GM12874 (cell line): ENCODE measurements around the gene RAD51AP2.

Source experiments
- TF ChIP-seq, protein P1 (sequence below): IDR thresholded peaks from 2 replicates; pipeline ENCODE4 v1.5.1; 2011; ENCODE audit warnings: low read depth, mild to moderate bottlenecking, control low read depth, low read length, moderate library complexity; ENCODE audit not compliant: insufficient read depth

RAD51AP2 gene

DNA sequence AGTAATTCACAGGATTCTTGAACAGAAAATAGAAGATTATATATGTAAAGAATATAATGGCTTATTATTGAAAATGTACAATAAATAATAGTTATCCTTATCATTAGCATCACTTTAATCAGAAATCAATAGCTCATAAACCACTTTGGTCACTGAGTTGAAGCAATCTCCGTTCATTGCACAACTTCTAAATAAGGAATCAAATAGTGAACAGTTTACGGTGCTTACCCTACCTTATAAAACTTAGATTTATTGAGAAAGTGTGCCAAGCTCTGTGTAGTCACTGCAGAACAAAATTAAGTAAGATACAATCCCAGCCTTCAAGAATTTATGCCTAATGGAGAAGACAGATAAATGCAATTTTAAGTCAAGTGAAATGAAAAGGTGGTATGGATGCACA, 29.0 kb upstream of the RAD51AP2 start:
- TF ChIP-seq, protein P1, sequence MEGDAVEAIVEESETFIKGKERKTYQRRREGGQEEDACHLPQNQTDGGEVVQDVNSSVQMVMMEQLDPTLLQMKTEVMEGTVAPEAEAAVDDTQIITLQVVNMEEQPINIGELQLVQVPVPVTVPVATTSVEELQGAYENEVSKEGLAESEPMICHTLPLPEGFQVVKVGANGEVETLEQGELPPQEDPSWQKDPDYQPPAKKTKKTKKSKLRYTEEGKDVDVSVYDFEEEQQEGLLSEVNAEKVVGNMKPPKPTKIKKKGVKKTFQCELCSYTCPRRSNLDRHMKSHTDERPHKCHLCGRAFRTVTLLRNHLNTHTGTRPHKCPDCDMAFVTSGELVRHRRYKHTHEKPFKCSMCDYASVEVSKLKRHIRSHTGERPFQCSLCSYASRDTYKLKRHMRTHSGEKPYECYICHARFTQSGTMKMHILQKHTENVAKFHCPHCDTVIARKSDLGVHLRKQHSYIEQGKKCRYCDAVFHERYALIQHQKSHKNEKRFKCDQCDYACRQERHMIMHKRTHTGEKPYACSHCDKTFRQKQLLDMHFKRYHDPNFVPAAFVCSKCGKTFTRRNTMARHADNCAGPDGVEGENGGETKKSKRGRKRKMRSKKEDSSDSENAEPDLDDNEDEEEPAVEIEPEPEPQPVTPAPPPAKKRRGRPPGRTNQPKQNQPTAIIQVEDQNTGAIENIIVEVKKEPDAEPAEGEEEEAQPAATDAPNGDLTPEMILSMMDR = no peak

DNA sequence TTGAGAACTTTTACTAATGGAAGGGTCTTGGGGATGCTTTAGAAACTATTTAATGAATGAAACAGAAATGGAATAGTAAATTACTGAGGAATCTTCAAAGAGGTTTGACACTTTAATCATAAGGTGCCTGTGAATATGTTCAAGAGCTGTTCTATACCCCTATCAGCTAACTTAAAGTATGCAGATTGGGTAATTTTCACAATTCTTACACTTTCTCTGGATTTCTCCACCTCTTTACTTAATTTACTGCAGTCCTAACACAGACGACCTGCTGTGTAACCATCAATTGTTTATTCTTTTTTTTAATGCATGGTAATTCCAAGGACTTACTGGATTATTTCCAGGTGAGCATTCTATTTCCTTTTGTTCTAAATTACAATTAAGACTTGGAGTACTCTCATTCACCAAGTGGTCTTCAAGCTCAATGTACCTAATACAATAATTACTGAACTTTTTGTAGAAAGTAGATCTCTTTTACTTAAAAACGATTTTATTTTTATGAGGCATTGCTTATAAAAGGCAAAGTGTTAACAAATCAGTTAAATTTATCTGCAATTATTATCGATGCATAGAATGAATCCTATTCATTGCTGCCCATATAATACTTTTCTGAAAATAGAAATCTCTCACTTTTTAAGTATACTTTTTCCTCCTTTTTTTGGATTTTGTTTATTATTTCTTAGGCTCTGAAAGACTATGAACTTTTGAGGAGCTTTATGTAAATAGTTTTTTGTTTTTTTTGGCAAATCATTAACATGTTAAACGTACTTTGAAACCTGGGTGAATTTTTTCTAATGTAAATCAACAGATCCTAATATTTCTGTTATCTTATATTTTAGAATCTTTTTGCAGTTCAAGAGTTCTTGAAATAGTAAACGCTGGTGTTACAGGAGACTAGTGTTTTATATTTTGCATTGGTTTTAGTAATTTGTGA, 27.7 kb upstream of the RAD51AP2 start:
- TF ChIP-seq, protein P1 = no peak

DNA sequence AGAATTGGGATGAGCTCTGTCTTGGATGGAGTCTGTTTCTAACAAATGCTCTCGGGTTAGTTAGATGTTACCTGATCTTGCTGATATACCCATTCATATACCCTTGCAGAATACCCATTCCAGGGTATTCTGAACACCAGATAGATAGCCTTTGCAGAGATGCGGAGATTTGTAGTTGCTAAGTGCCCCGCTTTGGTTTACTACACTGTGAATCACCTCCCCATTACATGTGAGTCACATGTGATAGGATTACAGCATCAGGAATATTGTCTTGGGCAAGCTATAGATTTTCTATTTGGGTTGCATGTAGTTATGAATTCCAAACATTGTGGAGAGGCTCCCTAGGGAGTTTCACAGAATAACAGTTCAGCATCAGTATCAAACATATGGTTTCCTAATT, 26.0 kb upstream of the RAD51AP2 start:
- TF ChIP-seq, protein P1 = no peak

DNA sequence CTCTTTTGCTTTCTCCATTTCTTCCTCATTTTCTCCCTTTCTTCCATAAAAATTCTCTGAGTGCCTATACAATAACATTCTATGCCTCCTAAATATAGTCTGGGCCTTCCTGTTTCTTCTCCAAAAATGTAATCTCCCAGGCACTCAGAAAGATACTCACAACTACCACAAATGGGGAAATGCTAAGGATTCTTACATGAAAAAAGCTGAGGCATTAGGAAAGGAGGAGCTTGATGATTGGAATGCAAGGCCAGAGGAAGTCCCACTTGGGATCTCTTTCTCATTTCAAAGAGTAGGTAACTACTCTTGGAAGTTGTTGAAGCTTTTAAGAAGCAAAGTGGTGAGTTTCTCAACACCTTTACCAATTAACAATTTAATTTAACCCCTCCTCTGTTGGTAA, 25.6 kb upstream of the RAD51AP2 start:
- TF ChIP-seq, protein P1 = no peak

DNA sequence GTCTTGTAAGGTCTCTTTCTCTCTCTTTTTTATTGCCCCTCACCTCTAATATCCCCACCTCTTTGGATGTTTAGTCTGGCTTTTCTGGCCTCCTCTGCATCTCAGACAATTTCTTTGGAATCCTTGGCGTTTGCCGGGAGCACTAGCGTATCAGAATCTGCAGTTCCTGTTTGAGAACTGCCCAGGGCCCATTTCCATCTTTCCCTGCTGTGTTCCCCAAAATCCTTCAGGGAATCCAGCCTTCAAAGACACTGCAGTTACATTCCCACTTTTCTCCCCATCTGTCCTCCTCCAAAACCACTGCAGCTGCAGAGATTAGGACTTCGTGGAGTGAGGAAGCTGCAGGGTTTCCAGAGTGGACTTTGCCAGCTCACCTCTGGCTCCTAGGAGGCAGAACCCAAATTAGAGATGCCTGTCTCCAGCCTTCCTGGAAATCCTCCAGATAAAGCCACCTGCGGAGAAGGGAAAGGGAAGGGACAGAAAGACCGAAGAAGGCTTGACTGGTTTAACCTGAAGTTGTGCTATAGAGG, 25.0 kb upstream of the RAD51AP2 start:
- TF ChIP-seq, protein P1 = no peak

DNA sequence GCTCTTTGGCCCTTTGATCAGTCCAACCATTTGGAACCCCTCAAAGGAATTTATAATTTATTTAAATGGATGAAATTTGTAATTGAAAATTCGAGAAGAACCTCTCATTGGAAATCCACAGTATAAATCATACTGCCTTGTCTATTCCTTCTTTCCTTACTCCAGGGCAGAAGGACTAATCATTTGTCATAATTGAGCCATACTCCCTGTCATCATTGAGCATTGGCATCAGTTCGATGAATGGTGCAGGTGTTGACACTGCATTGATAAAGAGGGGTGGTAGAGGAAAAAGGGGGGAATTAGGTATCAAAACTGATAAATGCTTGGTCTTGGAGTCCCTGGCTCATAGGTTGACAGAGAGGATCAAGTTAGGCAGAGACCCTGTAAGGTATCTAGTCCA, 24.2 kb upstream of the RAD51AP2 start:
- TF ChIP-seq, protein P1 = no peak

DNA sequence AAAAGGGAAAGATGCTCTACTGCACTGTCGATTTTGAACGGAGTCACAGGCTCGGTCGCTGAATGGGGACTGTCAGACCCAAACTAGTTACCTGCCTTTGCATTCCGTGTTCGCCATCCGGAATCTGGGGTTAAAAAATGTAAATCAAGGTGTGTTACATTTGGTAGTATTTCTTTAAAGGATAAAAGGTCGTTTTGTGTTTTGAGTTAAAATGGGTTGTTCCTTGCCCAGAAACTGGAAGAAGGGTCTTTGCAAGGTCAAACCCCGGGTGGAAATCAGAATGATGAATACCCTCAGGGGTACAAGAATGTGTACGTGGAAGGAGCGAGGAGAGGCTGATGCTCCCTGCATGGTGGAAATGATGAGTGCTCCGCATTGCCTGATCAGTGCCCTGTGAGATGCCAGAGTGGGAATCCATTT, 23.3 kb upstream of the RAD51AP2 start:
- TF ChIP-seq, protein P1 = no peak
